HCT116 (cell line): Measurements from ENCODE around the gene MYO3B. TPM values are rescaled to one million over a fixed set of nuclear protein-coding genes. Genes with fewer than 3 reads are reported as not detected.

Source experiments
- ATAC-seq: fragments of 200-7000 bp; cut with Tn5 transposase; 2 replicates; pipeline ENCODE4 v1.9.1; 2020; ENCODE audit warnings: mild to moderate bottlenecking, moderate library complexity
- BruUV-seq: library from RNA; stranded (reverse); fragments of 400-500 nt; replicated peaks from 2 replicates; lab custom pipeline; 2021; lab: Mats Ljungman, UMichigan
- CTCF ChIA-PET: fragments of 300-600 bp; sonication (Branson Sonifier 250); formaldehyde crosslinking; loops from one replicate; lab custom pipeline; 2021; ENCODE audit warnings: antibody characterized with exemption; lab: Charles Lee
- POLR2A ChIA-PET: fragments of 300-600, 350-600 bp; sonication (Branson Sonifier 250); formaldehyde crosslinking; loops from one replicate; lab custom pipeline; 2021; ENCODE audit warnings: antibody characterized with exemption; lab: Charles Lee
- RAD21 ChIA-PET, 2 experiments: fragments of 300-600 bp; sonication (Branson Sonifier 250); formaldehyde crosslinking; loops; one replicate each; lab custom pipeline; 2023; ENCODE audit warnings: low total read pairs in 2 of 2; ENCODE audit not compliant: uncharacterized antibody in 2 of 2, unreplicated experiment in 2 of 2, low non-redundant PET in 1 of 2; lab: Charles Lee
- DNase-seq: peaks from one replicate; pipeline ENCODE4 v3.0.0-alpha.2; 2010; ENCODE audit warnings: low read depth, low spot score
- H2AFZ ChIP-seq: fragments of 200-600 bp; shearing (Covaris generic), sonication (generic); 2 replicates; pipeline ENCODE4 v1.6.1; 2017; ENCODE audit warnings: low read depth, mixed run types, mixed read lengths, antibody characterized with exemption, low read length; ENCODE audit not compliant: poor library complexity, severe bottlenecking
- H3K27ac ChIP-seq: 2 replicates; pipeline ENCODE4 v1.5.1; 2012; ENCODE audit warnings: low read depth, low read length
- H3K27me3 ChIP-seq: fragments of 200-600 bp; sonication (generic); 2 replicates; pipeline ENCODE4 v1.6.1; 2016; ENCODE audit warnings: mixed run types, low read length, mixed read lengths; ENCODE audit not compliant: insufficient read depth
- H3K36me3 ChIP-seq, 2 experiments: fragments of 200-500 bp in 1 of 2; fragments of 200-600 bp in 1 of 2; sonication (Bioruptor generic) in 1 of 2; sonication (generic) in 1 of 2; 2 replicates each; pipeline versions ENCODE4 v1.5.1 to v1.6.1; 2014 to 2016; ENCODE audit warnings: low read length in 2 of 2, inconsistent platforms in 1 of 2, mixed read lengths in 1 of 2, mixed run types in 1 of 2; ENCODE audit not compliant: insufficient read depth in 2 of 2, control insufficient read depth in 1 of 2
- H3K4me1 ChIP-seq, 2 experiments: fragments of 200-600 bp in 1 of 2; sonication (generic) in 1 of 2; 2 replicates each; pipeline versions ENCODE4 v1.5.1 to v1.6.1; 2012 to 2017; ENCODE audit warnings: low read length in 2 of 2, inconsistent platforms in 1 of 2, mild to moderate bottlenecking in 1 of 2, mixed read lengths in 1 of 2, mixed run types in 1 of 2, moderate library complexity in 1 of 2; ENCODE audit not compliant: insufficient read depth in 2 of 2, control insufficient read depth in 1 of 2
- H3K4me2 ChIP-seq: fragments of 200-600 bp; sonication (generic); 2 replicates; pipeline ENCODE4 v1.6.1; 2017; ENCODE audit warnings: mixed run types, low read length, mixed read lengths
- H3K4me3 ChIP-seq, 2 experiments: fragments of 200-600 bp in 1 of 2; sonication (generic) in 1 of 2; replicated peaks in 1 of 2; 2 replicates each; pipeline ENCODE4 v1.5.1; 2011 to 2016; ENCODE audit warnings: low read length in 2 of 2, control low read depth in 1 of 2, low read depth in 1 of 2, mild to moderate bottlenecking in 1 of 2, mixed read lengths in 1 of 2, mixed run types in 1 of 2
- H3K79me2 ChIP-seq: fragments of 200-600 bp; sonication (generic); 2 replicates; pipeline ENCODE4 v1.6.1; 2017; ENCODE audit warnings: mild to moderate bottlenecking, mixed run types, low read length, moderate library complexity, mixed read lengths; ENCODE audit not compliant: insufficient read depth
- H3K9ac ChIP-seq: fragments of 200-600 bp; sonication (generic); 2 replicates; pipeline ENCODE4 v1.6.1; 2016; ENCODE audit warnings: low read length, mixed read lengths
- H3K9me2 ChIP-seq: fragments of 200-600 bp; sonication (generic), shearing (Covaris generic); 2 replicates; pipeline ENCODE4 v1.6.1; 2017; ENCODE audit warnings: mixed run types, mild to moderate bottlenecking, moderate library complexity; ENCODE audit not compliant: insufficient read depth
- H3K9me3 ChIP-seq, 2 experiments: fragments of 200-500 bp in 1 of 2; fragments of 200-600 bp in 1 of 2; sonication (Bioruptor generic) in 1 of 2; sonication (generic) in 1 of 2; 2 replicates each; pipeline ENCODE4 v1.6.1; 2014 to 2017; ENCODE audit warnings: low read length in 2 of 2, mixed read lengths in 2 of 2, inconsistent platforms in 1 of 2, low read depth in 1 of 2, mild to moderate bottlenecking in 1 of 2, mixed run types in 1 of 2, moderate library complexity in 1 of 2; ENCODE audit not compliant: control insufficient read depth in 1 of 2, insufficient read depth in 1 of 2
- H4K20me1 ChIP-seq: fragments of 200-600 bp; sonication (generic), shearing (Covaris generic); 2 replicates; pipeline ENCODE4 v1.6.1; 2017; ENCODE audit warnings: mixed run types, mild to moderate bottlenecking, moderate library complexity; ENCODE audit not compliant: insufficient read depth
- CBX3 ChIP-seq: IDR thresholded peaks from 2 replicates; pipeline ENCODE4 v1.6.1; 2012; ENCODE audit warnings: low read depth
- CEBPB ChIP-seq: IDR thresholded peaks from 2 replicates; pipeline ENCODE4 v1.6.1; 2012; ENCODE audit warnings: low read depth
- CTCF ChIP-seq, 3 experiments: fragments of 200-600 bp in 1 of 3; sonication (generic) in 1 of 3; IDR thresholded peaks in 2 of 3; conservative IDR thresholded peaks in 1 of 3; 2 replicates each; pipeline ENCODE4 v1.5.1; 2012 to 2017; ENCODE audit warnings: low read depth in 2 of 3, low read length in 2 of 3, antibody characterized with exemption in 1 of 3, borderline replicate concordance in 1 of 3, control low read depth in 1 of 3, mild to moderate bottlenecking in 1 of 3, mixed read lengths in 1 of 3, mixed run types in 1 of 3, moderate library complexity in 1 of 3; ENCODE audit not compliant: insufficient read depth in 1 of 3
- EZH2phosphoT487 ChIP-seq: fragments of 200-600 bp; IDR thresholded peaks from 2 replicates; pipeline ENCODE4 v1.6.1; 2018; ENCODE audit warnings: antibody characterized with exemption, borderline replicate concordance
- FOSL1 ChIP-seq: IDR thresholded peaks from 2 replicates; pipeline ENCODE4 v1.6.1; 2012; ENCODE audit warnings: low read depth
- JUND ChIP-seq: IDR thresholded peaks from 2 replicates; pipeline ENCODE4 v1.6.1; 2012
- MAX ChIP-seq: IDR thresholded peaks from 2 replicates; pipeline ENCODE4 v1.6.1; 2012
- POLR2A ChIP-seq: IDR thresholded peaks from 2 replicates; pipeline ENCODE4 v1.7.0; 2011; ENCODE audit warnings: borderline replicate concordance; ENCODE audit not compliant: insufficient read depth, insufficient read length; ENCODE audit errors: extremely low read depth
- POLR2AphosphoS5 ChIP-seq: IDR thresholded peaks from 2 replicates; pipeline ENCODE4 v1.6.1; 2011; ENCODE audit warnings: mild to moderate bottlenecking, low read depth, low read length, moderate library complexity
- RAD21 ChIP-seq: IDR thresholded peaks from 2 replicates; pipeline ENCODE4 v1.6.1; 2012; ENCODE audit warnings: low read depth, mild to moderate bottlenecking
- REST ChIP-seq: IDR thresholded peaks from 2 replicates; pipeline ENCODE4 v1.6.1; 2012; ENCODE audit warnings: low read depth
- SRF ChIP-seq: IDR thresholded peaks from 2 replicates; pipeline ENCODE4 v1.6.1; 2012; ENCODE audit warnings: low read depth
- TCF7L2 ChIP-seq: IDR thresholded peaks from 2 replicates; pipeline ENCODE4 v1.7.0; 2011; ENCODE audit warnings: borderline replicate concordance, inconsistent platforms; ENCODE audit not compliant: insufficient read depth, insufficient read length; ENCODE audit errors: extremely low read depth
- YY1 ChIP-seq: IDR thresholded peaks from 2 replicates; pipeline ENCODE4 v1.6.1; 2011; ENCODE audit warnings: low read length, low read depth, moderate library complexity, mild to moderate bottlenecking; ENCODE audit not compliant: insufficient replicate concordance; ENCODE audit errors: extremely low read depth
- ZBTB33 ChIP-seq: IDR thresholded peaks from 2 replicates; pipeline ENCODE4 v1.6.1; 2011; ENCODE audit warnings: mild to moderate bottlenecking, low read length, moderate library complexity; ENCODE audit not compliant: insufficient replicate concordance; ENCODE audit errors: extremely low read depth
- ZFX ChIP-seq: fragments of 450-650 bp; IDR thresholded peaks from 2 replicates; pipeline ENCODE4 v1.6.1; 2017
- ZNF274 ChIP-seq: fragments of 200-500 bp; sonication (Bioruptor generic); IDR thresholded peaks from 2 replicates; pipeline ENCODE4 v1.6.1; 2014; ENCODE audit warnings: mild to moderate bottlenecking, low read depth, low read length, inconsistent platforms
- intact Hi-C: fragments of 100-400 bp; cut with micrococcal nuclease; formaldehyde crosslinking; loops from 2 replicates; pipeline ENCODE4 v1.10.0; 2022
- total RNA-seq: library from RNA; stranded (reverse); gene quantifications from one replicate; pipeline ENCODE4 v1.2.1, GENCODE V29; 2021; ENCODE audit not compliant: unreplicated experiment

The MYO3B gene
- total RNA-seq, 1 experiment from 2014 or later: not detected

GRCh38 chr2:170159060-170159459 is 18.9 kb upstream of the MYO3B start:
- H3K9me2 ChIP-seq: no peaks in the 10 kb centered on the region
- ATAC-seq: no peak
- no peaks in the 10 kb centered on the region for H4K20me1 ChIP-seq
- BruUV-seq: no TSS peak
- ChIA-PET POLR2A (no interaction called here), CTCF (no interaction called here), RAD21 (no interaction called here)
- H3K27me3 ChIP-seq: no peaks in the 10 kb centered on the region
- no peak overlapping the region for H3K4me2 ChIP-seq
- no peak overlapping the region for H2AFZ ChIP-seq
- no peak for DNase-seq
- no peak overlapping the region for H3K4me3 ChIP-seq
- no peak overlapping the region for H3K9ac ChIP-seq
- no peak for TF ChIP-seq JUND
- TF ChIP-seq POLR2A: no peak
- no peak for TF ChIP-seq POLR2AphosphoS5
- TF ChIP-seq ZBTB33: no peak
- no peak for TF ChIP-seq YY1
- TF ChIP-seq MAX: no peak
- TF ChIP-seq SRF: no peak
- no peak for TF ChIP-seq RAD21
- TF ChIP-seq REST: no peak
- no peak for TF ChIP-seq FOSL1
- no peak for TF ChIP-seq ZNF274
- TF ChIP-seq CTCF (IDR thresholded peaks at IDR 0.05 in 2 of 3, conservative IDR thresholded peaks at IDR 0.05 in 1 of 3; ENCODE audit: borderline replicate concordance in 1 of 3, insufficient read depth in 1 of 3, low read depth in 2 of 3, low read length in 2 of 3): no peak
- TF ChIP-seq CBX3: no peak
- TF ChIP-seq ZFX: no peak
- no peak for TF ChIP-seq EZH2phosphoT487
- TF ChIP-seq TCF7L2: no peak
- TF ChIP-seq CEBPB: no peak
- no peaks in the 10 kb centered on the region for H3K79me2 ChIP-seq
- H3K36me3 ChIP-seq: no peaks in the 10 kb centered on the region
- no peaks in the 10 kb centered on the region for H3K9me3 ChIP-seq
- H3K4me1 ChIP-seq: peaks cover 0 to 15% of the 10 kb centered on the region in 2 experiments; a peak in 2 of 4 replicates
- intact Hi-C loops: no loop called here
- no peak overlapping the region for H3K27ac ChIP-seq
